Measurements from ENCODE around the gene JMJD6.
"Not testable (repeated sequence)": the region's sequence is repeated elsewhere in the genome, so short reads cannot be mapped to it uniquely, and the experiment has no call there.

Gene JMJD6

DNA sequence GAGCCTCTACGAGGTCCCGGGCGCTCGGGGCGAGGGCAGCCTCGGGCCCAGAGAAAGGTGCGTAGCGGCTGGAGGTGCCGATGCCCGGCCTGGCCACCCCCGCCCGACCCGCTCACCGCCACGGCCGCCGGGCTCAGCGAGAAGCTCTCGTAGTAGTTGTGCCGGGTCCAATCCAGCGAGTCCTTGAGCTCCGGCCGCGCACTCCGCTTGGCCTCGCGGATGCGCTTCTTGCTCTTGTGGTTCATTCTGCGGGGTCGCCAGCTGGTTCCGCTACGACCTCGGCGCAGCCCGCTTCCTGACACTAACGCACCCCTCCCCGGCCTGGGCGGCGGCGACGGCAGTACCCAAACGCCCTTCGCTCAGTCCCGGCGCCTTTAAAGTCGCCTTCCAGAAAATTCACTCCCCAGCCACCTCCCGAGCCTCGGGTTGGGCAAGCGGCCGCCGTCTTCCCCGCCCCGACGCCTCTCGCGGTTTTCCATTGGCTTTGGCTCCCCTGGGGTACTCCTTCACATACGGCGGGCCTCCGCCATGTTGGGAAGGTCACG, at the start of gene JMJD6:
JMJD6 (minus strand) TSS at position 376 of the 545 bp plus-strand sequence; CDS start at position 245, 131 bp downstream.
- DNase-seq (ENCODE audit: low read depth in 2 of 3, low spot score in 2 of 3) = peak in 2 of 3 experiments; percentile 86 to 91

DNA sequence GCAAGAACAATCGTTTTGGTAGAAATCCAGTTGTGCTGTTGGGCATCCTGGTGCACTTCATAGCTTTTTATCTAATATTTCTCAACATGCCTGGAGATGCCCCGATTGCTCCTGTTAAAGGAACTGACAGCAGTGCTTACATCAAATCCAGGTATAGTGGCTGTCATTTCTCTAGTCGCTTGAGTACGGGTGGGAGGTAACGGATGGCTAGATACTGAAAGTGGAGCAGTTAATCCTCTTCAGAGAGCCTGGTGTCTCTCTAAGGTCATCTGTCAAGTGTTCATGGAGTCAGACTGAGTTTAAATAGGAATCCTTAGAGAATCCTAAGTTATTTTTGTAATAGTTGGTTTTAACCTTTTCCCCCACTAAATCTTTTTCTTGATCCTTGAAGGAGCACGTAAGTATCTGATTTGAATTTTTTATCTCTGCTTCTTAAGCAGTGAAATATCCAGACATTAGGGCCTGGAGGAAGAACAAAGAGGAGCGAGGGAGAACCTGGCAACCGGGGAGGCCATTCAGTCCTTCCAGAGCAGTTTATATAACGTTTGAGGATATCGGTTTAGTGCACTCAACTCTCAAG, 48.7 kb upstream of the JMJD6 start:
- DNase-seq (ENCODE audit: low read depth in 2 of 3, low spot score in 2 of 3) = no peak

DNA sequence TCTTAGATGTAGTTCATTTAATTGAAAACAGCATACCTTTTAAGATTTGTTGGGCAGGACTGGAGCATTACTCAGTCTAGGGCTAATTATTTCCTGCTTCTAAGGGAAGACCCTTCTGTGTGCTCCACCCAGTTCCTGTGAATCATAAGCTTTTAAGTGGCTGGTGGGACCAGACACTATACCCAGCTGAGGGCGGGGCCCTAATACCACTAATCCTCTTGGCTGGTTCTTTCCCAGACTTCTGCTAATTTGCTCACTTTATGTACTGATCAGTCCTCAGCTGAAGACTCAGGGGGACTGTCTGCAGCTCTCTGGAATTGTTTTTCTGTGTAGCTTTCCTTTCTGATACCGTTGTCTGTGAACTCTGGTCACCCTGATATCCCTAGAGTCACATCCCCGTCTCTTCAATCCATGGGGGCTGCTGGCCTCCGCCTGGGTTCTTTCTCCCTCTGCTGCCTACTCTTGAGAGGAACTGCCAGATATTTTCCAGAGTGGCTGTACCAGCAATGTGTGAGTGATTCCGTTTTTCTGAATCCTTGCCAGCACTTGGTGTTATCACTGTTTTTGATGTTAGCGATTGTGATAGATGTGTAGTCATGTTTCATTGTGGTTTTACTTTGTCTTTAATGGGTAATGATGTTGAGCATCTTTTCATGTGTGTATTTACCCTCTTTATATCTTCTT, 46.6 kb upstream of the JMJD6 start:
- peak in 2 of 3 experiments; percentile 9 to 24 for DNase-seq (ENCODE audit: low read depth in 2 of 3, low spot score in 2 of 3)

DNA sequence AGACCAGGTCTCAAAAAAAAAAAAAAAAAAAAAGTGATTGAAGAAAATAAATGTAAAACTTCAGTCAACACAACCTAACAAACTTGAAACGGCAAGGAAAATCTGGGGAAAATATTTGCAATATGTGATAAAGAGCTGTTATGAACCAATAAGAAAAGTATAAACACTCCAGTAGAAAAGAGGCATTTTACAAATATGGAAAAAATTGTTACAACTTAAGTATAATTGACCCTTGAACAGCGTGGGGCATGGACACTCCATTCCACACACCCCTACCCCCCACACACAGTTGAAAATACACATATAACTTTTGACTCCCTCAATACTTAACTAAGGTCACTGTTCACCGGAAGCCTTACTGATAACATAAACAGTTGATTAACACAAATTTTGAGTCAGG, 32.2 kb upstream of the JMJD6 start:
- no peak for DNase-seq (ENCODE audit: low read depth in 2 of 3, low spot score in 2 of 3)

DNA sequence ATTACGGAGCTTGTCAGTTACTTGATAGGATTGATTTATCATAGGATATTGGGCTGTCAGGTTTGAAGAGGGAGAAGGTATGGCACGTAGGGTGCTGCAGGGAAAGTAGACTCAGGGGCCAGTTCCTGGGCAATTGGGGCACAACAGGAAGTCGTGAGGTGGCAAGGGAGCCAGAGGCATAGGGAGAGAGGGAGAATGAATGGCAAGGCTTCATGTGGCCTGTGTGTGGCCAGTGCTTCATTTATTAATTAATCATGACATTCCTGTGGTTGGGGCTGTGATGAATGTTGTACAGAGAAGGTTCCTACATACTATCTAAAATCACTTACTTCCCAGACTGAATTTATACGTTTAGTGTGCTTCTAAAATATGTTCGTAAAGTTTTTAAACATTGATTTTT, 30.9 kb upstream of the JMJD6 start:
- no peak for DNase-seq (ENCODE audit: low read depth in 2 of 3, low spot score in 2 of 3)

DNA sequence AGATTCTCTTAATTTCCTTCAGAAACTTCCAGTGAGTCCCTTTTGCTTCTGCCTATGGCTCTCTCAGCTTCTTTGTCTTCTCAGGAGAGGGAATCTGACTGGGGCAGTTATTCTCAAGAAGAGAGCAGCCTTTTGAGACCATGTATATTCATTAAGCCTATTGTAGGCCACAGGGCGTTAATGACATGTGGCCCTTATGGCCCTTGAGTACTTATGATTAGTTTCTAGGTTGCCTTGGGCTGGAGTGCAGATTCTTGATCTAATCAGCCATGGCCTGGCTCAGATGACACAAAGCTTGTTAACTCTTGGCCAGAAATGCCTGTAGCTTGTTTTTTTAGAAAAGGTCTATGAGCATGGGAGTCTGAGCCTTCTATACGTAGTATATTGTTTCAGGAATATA, 28.9 kb upstream of the JMJD6 start:
- no peak for DNase-seq (ENCODE audit: low read depth in 2 of 3, low spot score in 2 of 3)

DNA sequence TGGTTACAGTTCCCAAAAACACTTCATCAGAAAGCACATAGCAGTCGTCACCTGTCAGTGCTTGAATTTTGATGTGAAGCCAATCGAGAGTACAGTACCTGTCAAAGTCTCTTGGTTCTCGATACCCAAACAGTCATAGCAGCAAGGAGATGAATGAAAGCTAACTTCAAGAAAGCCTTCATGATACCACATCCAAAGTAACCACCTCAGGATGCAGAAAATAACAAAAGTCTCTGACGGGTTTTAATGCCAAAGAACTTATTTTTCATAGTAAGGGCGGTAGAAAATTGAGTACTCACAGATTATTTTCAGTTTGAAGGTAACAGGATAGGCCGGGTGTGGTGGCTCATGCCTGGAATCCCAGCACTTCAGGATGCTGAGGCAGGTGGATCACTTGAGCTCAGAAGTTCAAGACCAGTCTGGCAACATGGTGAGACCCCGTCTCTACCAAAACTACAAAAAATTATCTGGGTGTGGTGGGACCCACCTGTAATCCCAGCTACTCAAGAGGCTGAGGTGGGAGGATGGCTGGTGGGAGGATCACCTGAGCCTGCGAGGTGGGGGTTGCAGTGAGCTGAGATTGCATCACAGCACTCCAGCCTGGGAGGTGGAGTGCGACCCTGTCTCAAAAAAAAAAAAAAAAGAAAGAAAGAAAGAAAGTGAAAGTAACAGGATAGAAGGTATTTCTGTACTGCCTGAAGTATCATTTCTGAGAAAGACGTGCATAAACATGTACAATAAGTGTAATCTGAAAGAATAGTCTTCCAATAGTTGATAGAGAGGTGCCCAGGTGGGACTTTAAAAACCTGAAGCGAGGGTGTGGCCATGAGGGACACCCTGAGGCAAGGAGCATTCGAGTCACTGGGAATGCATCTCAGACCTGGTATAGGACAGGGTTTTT, 26.9 kb upstream of the JMJD6 start:
- no peak for DNase-seq (ENCODE audit: low read depth in 2 of 3, low spot score in 2 of 3)

DNA sequence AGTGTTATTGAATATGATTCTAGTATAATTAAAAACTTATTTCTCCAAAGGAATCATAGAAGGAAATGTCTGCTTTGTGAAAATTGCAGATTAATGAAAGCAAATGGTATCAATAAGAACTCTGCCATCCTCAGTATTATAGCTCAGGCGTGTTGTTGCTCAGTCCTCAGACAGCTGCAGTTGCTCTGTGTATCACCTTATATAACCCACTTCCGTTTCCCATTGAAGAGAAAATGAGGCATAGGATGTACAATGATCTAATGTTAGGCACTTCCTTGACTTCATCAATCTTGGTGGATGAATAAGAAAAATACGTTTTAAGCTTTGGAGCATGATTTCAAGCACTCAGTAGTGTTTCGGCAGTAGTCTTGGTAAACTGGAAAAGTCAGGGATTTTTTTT, 25.6 kb upstream of the JMJD6 start:
- no peak for DNase-seq (ENCODE audit: low read depth in 2 of 3, low spot score in 2 of 3)

DNA sequence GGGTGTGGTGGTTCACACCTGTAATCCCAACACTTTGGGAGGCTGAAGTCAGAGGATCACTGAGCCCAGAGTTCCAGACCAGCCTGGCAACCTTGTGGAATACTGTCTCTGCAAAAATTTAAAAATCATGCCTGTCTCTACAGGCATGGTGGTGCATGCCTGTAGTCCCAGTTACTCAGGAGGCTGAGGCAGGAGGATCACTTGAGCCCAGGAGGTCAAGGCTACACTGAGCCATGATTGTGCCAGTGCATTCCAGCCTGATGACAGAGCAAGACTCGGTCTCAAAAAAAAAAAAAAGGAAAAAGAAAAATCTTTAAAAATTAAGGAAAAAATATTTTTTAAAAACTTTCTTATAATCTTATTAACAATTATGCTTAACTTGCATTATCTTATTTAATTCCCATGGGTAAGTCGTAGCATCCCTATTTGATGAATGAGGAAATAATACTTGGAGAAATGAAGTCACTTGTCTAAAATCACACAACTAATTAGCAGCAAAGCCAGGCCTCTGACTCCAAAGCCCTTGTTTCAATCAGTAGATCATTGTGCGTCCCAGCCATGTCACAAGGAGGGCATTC, 25.1 kb upstream of the JMJD6 start:
- no peak for DNase-seq (ENCODE audit: low read depth in 2 of 3, low spot score in 2 of 3)

DNA sequence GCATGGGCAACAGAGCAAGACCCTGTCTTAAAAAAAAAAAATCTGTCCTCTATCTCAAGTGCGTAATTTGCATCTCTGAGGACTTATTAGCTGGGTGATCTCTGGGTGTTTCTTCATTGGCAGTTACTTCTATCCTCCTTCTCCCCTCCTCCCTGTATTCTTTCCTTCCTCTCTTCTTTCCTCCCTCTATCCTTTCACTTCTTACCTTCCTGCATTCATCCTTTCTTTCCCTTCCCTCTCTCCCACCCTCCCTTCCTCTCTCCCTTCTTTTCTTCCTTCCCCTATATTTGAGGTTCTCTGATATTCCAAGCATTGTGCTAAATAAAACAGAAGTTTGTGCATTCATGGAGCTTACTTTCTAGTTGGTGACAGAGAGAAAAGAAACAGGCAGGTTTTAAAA, 22.3 kb upstream of the JMJD6 start:
- no peak for DNase-seq (ENCODE audit: low read depth in 2 of 3, low spot score in 2 of 3)

DNA sequence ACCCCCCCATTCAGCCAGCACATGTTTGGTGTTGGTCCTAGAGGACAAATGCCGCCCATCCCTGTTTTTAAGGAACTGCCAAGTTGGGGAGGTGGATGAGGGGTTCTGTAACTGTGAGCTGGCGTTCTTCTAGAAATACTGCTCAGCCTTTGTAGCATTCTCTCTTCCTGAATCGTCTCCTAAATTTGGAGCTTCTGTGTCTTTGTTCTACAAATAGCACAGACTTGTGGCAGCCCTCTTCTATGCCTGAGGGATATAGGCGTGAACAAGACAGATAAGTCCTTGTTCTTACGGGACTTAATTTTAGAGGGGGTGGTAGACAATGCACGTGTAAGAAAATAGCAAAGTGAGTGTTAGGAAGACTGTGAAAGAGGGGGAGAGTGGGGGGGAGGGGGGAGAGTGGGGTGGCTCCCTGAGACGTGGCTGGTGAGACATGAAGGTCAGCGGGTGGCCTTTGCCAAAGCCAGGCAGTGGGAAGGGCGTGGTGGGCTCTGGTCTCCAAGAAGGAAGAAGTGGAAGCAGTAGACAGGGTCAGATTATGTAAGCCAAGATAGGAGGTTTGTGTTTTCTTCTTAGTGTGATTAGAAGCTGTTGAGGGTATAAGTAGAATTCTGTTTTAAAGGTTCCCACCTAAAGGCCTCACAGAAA, 21.4 kb upstream of the JMJD6 start:
- no peak for DNase-seq (ENCODE audit: low read depth in 2 of 3, low spot score in 2 of 3)

DNA sequence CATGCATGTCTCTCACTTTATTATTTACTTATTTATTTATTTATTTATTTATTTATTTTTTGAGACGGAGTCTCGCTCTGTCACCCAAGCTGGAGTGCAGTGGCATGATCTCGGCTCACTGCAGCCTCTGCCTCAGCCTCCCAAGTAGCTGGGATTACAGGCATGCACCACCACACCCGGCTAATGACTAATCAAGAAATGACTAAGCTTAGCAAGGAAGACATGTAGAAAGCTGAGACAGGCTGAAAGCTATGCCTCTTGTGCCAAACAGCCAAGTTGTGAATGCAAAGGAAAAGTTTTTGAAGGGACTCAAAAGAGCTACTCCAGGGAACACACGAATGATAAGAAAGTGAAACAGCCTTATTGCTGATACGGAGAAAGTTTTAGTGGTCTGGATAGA, 19.4 kb upstream of the JMJD6 start:
- not testable (repeated sequence) for DNase-seq (ENCODE audit: low read depth in 2 of 3, low spot score in 2 of 3)

DNA sequence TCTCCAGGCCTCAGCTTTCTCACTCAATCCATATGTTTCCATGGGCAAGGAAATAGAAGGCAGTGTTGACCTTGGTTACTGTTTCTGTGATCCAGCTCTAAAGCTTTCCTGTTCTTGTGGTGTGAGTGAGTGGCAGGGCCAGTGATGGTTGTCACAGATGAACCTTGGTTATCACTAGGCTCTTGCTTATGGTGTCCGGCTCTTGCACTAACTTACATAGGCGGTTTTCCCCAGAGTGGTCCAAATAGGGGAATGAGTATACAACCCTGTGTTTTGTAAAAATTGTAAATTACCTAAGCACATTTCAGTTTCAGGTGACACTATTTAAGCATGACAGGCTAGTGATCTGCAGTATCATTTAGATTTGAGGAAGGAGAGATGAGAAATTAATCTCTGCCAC, 18.3 kb upstream of the JMJD6 start:
- no peak for DNase-seq (ENCODE audit: low read depth in 2 of 3, low spot score in 2 of 3)

DNA sequence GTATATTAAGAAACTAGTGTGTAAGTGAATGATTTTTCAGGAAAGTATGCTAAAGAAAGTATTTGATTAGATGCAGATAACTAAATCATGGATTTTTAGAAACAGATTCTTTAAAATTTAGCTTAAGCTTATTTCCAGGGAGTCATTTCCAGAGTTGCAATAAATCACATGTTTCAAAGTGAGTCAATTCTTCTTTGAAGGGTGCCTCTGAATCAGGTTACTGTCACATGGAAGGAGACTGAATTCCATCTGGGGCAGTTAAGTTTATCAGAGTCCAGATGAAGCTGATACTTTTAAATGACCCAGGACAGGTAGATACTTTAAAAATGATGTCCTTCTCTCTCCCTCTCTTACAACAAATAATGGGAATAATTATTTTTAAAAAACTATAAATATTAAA, 16.6 kb upstream of the JMJD6 start:
- DNase-seq (ENCODE audit: low read depth in 2 of 3, low spot score in 2 of 3) = no peak

DNA sequence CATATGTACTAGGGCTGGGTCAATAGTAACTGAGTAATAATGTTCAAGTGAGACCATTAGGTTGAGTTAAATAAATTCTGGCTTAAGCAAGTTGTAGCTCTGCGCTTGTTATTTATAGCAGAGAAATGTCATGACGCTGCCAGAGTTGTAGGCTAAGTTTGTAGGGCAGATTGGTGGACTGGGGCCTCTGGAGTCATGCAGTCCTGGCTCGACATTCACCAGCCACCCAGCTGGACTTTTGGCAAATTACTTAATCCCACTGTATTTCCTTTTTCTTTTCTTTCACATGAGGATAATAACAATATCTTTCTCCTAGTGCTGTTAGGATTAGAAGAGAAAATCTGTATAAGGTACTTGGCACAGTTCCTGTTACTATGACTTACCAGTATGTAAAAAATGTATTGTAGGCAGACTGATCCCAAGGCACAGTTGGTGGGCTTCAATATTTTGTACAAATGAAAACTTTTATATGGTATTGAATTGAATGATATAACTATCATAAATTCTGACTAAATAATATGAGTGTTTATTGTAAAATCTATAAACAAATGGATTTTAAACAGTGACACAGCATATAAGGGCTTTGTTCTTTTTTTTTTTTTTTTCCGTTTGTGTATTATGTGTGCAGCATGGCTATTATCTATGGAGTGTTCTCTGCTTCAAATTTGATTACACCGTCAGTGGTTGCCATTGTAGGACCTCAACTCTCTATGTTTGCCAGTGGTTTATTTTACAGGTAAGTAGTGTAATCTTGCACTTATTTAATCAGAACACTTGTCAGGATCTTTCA, 14.1 kb upstream of the JMJD6 start:
- DNase-seq (ENCODE audit: low read depth in 2 of 3, low spot score in 2 of 3) = no peak

DNA sequence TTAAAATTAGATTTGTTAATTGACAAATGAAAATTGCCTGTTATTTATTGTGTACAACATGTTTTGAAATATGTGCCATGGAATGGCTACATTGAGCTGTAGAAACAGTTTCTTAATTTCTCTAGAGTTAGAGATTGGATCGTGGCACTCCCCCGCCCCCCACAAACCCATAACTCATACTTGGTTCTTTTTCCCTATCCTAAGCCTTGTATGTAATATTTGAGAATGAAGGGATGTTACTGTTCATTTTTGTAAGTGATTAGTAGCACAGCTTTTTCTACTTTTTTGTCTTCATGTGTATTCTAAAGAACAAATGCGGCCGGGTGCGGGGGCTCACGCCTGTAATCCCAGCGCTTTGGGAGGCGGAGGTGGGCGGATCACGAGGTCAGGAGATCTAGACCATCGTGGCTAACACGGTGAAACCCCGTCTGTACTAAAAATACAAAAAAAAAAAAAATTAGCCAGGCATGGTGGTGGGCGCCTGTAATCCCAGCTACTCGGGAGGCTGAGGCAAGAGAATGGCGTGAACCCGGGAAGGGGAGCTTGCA, 13.2 kb upstream of the JMJD6 start:
- not testable (repeated sequence) for DNase-seq (ENCODE audit: low read depth in 2 of 3, low spot score in 2 of 3)

DNA sequence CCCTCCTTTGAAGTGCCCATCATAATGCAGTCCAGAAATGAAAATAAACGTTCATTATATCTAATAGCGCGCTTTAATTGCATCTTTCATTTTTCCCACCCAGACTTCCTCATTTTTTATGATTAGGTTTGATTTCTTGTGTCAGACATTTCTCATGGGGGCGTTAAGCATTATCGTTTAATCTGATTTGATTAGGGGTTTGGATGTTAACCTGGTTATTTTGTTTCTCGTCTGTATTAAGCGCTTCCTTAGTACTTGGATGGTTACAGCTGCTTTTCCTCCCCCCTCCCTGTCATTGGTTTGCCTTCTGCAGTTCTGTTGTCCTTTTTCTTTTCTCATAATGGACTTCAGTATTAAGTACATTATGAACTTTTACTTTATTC, 12.1 kb upstream of the JMJD6 start:
- no peak for DNase-seq (ENCODE audit: low read depth in 2 of 3, low spot score in 2 of 3)

DNA sequence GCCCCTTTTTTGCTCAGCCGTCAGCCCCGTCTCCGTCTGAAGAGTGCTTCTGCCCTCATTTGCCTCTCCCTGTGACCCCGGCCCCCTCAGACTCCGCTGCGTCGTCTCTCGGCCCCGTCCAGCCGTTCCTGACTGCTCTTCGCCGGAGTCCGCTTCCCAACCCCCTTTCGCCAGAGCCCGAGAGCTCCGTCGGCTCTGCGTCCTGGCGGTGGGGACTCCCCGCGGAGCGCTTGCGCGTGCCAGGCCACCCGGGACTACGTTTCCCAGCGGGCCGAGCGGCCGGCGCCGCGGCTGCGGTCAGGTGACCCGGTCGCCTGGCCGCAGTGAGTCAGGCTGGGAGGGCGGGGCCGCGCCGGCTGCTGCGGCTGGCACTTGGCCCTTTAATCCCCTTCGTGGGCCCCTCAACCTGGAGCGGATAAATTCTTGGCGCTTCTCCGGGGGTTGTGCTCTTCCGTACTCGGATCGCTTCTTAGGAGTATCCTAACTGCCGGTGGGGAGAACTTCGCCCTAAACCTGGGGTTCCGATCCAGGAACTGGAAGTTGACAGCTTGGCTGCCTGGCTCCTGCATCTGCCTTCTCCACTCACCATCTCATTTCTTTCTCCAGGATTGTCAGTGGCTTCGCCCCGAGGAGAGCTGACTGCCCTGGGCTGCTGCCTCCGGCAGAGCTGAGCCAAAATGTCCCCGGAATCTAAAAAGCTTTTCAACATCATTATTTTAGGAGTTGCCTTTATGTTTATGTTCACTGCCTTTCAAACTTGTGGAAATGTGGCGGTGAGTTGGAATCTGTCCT, 11.5 kb upstream of the JMJD6 start, which contains the start of gene MFSD11:
MFSD11 (plus strand) TSS at position 444 of the 792 bp plus-strand sequence; CDS start at position 678, 234 bp downstream.
- DNase-seq (ENCODE audit: low read depth in 2 of 3, low spot score in 2 of 3) = peak; percentile 81 to 91 (median 87)

Data from activated CD8-positive, alpha-beta memory T cell treated with anti-CD3 and anti-CD28 coated beads for 48 hours (primary cell).